Neural progenitor cell (in vitro differentiated cells): ENCODE results near the gene PRKCB.

ENCODE experiments used
- EZH2 ChIP-seq: fragments of 200-600 bp; sonication (generic); IDR thresholded peaks from 2 replicates; pipeline ENCODE4 v1.6.1; 2017; ENCODE audit warnings: antibody characterized with exemption, mild to moderate bottlenecking, moderate library complexity
- EZH2phosphoT487 ChIP-seq: fragments of 200-600 bp; sonication (generic); IDR thresholded peaks from 2 replicates; pipeline ENCODE4 v1.6.1; 2017; ENCODE audit warnings: antibody characterized with exemption
- TF ChIP-seq, protein P1 (sequence below): fragments of 200-600 bp; sonication (generic); IDR thresholded peaks from 2 replicates; pipeline ENCODE4 v1.5.1; 2017; ENCODE audit warnings: antibody characterized with exemption, mild to moderate bottlenecking

DNA sequence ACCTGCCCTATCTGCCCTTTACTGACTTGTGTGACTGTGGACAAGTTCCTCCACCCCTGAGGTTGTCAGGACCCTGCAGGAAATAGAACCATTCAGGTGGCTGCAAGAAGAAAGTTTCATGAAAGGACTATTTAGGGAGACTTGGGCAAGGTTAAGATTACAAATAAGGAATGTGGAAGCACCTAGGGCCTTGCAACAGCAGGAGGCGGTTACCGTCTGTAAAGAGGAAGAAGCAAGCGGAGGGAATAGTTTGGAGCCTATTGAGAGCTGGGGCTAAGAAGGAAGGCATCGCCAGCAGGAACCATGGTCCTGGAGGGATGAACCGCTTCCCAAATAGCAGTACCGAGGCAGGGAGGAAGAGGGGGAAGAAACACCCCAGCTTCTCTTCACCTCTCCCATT, 132.4 kb downstream of the PRKCB start:
- TF ChIP-seq, protein P1, sequence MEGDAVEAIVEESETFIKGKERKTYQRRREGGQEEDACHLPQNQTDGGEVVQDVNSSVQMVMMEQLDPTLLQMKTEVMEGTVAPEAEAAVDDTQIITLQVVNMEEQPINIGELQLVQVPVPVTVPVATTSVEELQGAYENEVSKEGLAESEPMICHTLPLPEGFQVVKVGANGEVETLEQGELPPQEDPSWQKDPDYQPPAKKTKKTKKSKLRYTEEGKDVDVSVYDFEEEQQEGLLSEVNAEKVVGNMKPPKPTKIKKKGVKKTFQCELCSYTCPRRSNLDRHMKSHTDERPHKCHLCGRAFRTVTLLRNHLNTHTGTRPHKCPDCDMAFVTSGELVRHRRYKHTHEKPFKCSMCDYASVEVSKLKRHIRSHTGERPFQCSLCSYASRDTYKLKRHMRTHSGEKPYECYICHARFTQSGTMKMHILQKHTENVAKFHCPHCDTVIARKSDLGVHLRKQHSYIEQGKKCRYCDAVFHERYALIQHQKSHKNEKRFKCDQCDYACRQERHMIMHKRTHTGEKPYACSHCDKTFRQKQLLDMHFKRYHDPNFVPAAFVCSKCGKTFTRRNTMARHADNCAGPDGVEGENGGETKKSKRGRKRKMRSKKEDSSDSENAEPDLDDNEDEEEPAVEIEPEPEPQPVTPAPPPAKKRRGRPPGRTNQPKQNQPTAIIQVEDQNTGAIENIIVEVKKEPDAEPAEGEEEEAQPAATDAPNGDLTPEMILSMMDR: no peak
- TF ChIP-seq EZH2 (no peak), EZH2phosphoT487 (no peak)
